ENCODE results near the gene GLIS2.

- TF ChIP-seq CTCF (conservative IDR thresholded peaks at IDR 0.05 in 1 of 2, IDR thresholded peaks at IDR 0.05 in 1 of 2; ENCODE audit: extremely low read depth in 1 of 2, insufficient read depth in 1 of 2, low read depth in 1 of 2, low read length in 2 of 2) (no peak), EZH2 (IDR thresholded peaks at IDR 0.05; ENCODE audit: borderline replicate concordance, low read length) (no peak)
Measured at GRCh38 chr16:4325253-4325758, 9.4 kb downstream of the GLIS2 start.

Measured in mammary epithelial cell (primary cell).